Muscle layer of duodenum (tissue), 2 donors: Measurements from ENCODE around the gene SIX1.

Experiments used
- H3K27ac ChIP-seq: one replicate; pipeline ENCODE4 v1.7.0; 2013; ENCODE audit warnings: mild to moderate bottlenecking, low read length
- H3K27me3 ChIP-seq: one replicate; pipeline ENCODE4 v1.7.0; 2013; ENCODE audit warnings: low read depth, mild to moderate bottlenecking, control low read depth, low read length
- H3K36me3 ChIP-seq, 2 donors: one replicate each; pipeline ENCODE4 v1.7.0; 2013; ENCODE audit warnings: low read length in 2 of 2, control low read depth in 1 of 2, mild to moderate bottlenecking in 1 of 2; ENCODE audit not compliant: insufficient read depth in 2 of 2, control insufficient read depth in 1 of 2
- H3K4me1 ChIP-seq, 2 donors: one replicate each; pipeline ENCODE4 v1.7.0; 2013; ENCODE audit warnings: low read length in 2 of 2, mild to moderate bottlenecking in 2 of 2, control low read depth in 1 of 2, moderate library complexity in 1 of 2; ENCODE audit not compliant: insufficient read depth in 2 of 2, control insufficient read depth in 1 of 2
- H3K4me3 ChIP-seq, 2 donors: one replicate each; pipeline ENCODE4 v1.7.0; 2013; ENCODE audit warnings: low read length in 2 of 2, low read depth in 1 of 2, mild to moderate bottlenecking in 1 of 2
- H3K9me3 ChIP-seq, 2 donors: one replicate each; pipeline ENCODE4 v1.7.0; 2013; ENCODE audit warnings: low read length in 2 of 2, control low read depth in 1 of 2, mild to moderate bottlenecking in 1 of 2; ENCODE audit not compliant: control insufficient read depth in 1 of 2
- donor health status: healthy.

Gene SIX1

DNA sequence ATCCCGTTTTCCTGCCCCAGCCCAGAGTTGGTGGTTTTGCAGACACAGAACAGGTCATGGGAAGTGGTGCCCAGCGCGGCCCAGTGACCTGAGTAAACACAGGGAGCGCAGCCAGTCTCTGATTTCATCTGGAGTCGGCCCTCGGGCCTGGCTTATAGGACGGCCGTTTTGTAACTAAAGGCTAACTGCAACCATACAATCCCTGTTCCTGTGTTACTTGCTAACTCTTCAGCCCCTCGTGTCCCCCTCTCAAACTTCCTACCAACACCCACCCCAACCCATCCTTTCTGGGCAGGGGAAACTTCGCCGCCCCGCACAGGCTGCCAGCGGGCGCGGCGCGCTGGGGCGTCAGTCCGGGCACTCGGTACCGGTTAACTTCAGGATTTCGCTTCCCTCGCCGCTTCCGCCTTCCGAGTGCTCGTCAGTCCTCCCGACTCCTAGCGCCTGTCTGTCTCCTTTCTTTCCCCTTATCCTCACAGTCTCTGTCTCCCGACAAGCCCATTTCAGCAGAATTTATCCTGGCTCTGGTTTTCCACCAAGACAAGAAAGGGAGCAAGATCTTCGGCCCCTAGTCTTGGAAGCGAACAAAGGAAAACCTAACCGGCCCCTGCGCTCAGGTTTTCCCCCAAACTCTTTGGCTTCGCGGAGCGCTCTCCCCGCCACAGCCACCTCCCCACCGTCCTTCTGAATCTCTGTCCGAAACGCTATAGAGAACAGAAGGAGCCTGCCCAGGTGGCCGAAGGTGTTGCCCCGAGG, 2.0 kb downstream of the SIX1 start:
- Histone ChIP-seq H3K27ac (no peak overlapping the region), H3K36me3 (no peaks in the 10 kb centered on the region), H3K4me1 (peaks cover 0 to 50% of the 10 kb centered on the region in 2 donors), H3K9me3 (no peaks in the 10 kb centered on the region), H3K4me3 (peak overlapping the region; percentile 30 to 79), H3K27me3 (peaks cover 96% of the 10 kb centered on the region)

DNA sequence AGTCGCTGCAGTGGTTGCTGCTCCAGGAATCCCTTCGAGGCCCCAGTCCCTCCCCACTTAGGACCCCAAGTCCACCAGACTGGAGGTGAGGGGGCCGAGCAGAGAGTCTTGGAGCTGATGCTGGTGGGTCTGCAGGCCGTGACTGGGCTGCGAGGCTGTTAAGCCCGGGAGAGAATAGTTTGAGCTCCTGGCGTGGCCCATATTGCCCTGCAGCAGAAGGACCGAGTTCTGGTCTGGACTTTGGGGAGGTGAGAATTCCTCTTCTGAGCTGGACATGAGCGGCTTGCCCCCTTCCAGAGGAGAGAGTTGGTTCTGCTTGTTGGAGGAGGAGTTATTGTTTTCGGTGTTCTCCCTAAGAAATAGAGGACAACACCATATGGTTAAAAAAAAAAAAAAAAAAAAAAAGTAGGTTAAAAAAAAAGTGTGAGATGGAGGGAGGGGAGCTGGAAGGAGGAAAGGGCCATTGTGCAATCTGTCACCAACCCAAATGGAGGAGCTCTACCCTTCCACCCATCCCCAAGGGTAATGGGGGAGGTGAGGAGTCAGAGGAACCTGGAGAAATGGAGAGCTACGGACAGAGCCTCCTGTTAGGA, 3.0 kb downstream of the SIX1 start:
- no peaks in the 10 kb centered on the region for H3K36me3 ChIP-seq
- H3K4me3 ChIP-seq, result no peak overlapping the region
- H3K27me3 ChIP-seq, result peaks cover 96% of the 10 kb centered on the region
- H3K27ac ChIP-seq, result no peak overlapping the region
- no peaks in the 10 kb centered on the region for H3K9me3 ChIP-seq
- peaks cover 0 to 52% of the 10 kb centered on the region in 2 donors for H3K4me1 ChIP-seq

DNA sequence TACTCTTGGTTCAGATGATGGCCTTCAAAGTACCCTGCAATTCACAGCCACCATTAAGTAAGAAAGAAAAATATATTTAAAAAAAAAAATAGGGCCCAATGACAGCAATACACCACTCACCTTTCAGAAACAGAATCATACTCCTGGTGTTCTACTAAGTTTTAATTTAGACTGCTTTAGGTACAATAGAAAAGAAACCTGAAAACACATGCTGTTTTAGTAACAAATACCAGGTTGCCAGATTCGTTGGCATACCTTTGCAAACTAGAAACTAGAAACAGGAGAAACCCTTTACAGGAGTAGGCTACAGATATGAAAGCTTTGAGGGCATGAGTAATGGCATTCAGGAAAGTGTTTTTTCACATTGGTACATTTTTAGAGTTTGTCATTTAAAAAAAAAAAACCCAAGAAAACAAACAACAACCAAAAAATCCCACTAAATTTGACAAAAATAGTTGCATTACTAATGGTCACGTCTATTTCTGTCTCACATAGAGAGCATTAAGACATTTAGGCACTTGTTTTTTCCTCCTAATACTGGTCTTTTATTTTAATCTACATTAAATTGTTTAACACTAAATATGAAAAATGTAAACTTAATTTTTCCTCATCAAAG, 4.0 kb downstream of the SIX1 start:
- Histone ChIP-seq H3K27ac (no peak overlapping the region), H3K9me3 (no peaks in the 10 kb centered on the region), H3K27me3 (peaks cover 93% of the 10 kb centered on the region), H3K4me3 (no peak overlapping the region), H3K36me3 (no peaks in the 10 kb centered on the region), H3K4me1 (peaks cover 0 to 50% of the 10 kb centered on the region in 2 donors)

DNA sequence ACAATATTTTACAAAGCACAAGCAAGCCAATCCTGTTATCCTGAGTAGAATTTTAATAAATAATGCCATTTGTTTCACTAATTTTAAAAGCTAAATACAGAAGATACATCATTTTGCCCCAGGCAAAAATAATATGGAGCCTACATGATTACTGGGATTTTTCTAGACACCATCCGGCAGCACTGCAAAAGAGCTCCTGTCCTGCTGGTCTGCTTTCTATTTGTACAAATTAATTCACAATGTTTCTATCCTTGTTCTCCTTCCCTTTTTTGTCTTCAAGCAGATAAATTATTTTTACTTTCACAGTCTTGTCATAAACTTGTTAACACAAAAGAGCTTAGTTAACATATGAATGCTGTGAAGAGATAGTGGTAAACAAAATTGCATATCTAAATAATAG, 4.6 kb downstream of the SIX1 start:
- H3K4me1 ChIP-seq, result peaks cover 0 to 45% of the 10 kb centered on the region in 2 donors
- no peaks in the 10 kb centered on the region for H3K36me3 ChIP-seq
- H3K4me3 ChIP-seq, result no peak overlapping the region
- H3K27ac ChIP-seq, result no peak overlapping the region
- H3K9me3 ChIP-seq, result no peaks in the 10 kb centered on the region
- peaks cover 92% of the 10 kb centered on the region for H3K27me3 ChIP-seq

DNA sequence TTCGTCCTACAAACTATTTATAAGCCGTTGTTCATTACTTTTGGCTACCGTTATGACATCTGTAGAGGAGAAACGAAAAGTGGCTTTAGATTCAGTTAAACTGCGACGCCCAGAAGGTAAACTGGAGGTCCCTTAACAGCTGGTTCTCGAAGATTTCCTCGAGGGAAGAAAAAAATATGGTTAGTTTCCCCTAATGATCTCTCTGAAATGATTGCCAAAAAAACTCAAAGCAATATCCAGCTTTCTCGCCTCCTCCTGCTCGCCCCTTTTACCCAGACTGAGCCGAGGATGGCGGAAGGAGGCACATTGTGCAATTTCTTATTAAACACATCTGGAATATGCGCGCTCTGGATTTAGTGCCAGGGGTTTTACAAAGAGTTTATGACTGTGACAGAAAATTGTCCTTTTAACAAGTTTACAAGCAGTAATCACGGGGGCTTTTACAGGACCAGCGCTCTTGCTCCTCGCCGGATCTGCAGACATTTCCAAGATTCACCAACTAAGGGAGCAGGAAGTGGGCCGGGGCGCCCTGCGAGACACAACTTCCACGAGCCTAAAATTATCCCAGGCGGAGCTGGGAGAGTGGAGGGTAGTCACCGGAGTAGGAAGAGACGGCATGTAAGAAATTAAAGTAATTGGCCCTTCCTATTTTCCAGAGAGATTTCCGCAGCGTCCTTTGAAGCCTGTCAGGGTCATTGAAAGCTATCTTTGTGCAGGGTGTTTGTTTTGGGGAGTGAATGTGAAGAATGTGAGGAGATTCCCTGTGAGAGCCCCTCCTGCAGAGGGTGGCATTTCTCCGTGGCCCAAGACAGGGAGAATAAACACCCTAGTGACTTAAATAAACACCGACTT, 5.6 kb downstream of the SIX1 start:
- no peaks in the 10 kb centered on the region for H3K36me3 ChIP-seq
- H3K27ac ChIP-seq, result no peak overlapping the region
- H3K9me3 ChIP-seq, result no peaks in the 10 kb centered on the region
- peaks cover 0 to 35% of the 10 kb centered on the region in 2 donors for H3K4me1 ChIP-seq
- H3K4me3 ChIP-seq, result no peak overlapping the region
- H3K27me3 ChIP-seq, result peaks cover 92% of the 10 kb centered on the region

DNA sequence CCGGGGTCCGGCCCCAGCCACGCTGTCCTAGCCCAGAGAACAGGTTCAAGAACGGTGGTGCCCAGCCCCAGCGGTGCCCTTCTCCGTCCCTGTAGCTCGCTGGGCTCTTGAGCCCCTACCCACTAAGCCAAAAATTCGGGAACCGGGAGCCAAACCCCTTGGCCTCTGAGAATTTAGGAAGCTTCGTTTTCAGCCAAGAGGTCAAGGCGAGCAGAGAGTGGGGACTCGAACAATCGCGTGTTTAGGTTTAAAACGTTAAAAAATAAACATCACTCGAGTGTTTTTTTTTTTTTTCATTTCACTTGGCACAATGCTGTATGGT, 6.2 kb downstream of the SIX1 start:
- Histone ChIP-seq H3K36me3 (no peaks in the 10 kb centered on the region), H3K9me3 (no peaks in the 10 kb centered on the region), H3K27ac (no peak overlapping the region), H3K4me1 (peaks cover 0 to 31% of the 10 kb centered on the region in 2 donors), H3K4me3 (peak overlapping the region in 1 of 2 donors; percentile 20), H3K27me3 (peaks cover 92% of the 10 kb centered on the region)

DNA sequence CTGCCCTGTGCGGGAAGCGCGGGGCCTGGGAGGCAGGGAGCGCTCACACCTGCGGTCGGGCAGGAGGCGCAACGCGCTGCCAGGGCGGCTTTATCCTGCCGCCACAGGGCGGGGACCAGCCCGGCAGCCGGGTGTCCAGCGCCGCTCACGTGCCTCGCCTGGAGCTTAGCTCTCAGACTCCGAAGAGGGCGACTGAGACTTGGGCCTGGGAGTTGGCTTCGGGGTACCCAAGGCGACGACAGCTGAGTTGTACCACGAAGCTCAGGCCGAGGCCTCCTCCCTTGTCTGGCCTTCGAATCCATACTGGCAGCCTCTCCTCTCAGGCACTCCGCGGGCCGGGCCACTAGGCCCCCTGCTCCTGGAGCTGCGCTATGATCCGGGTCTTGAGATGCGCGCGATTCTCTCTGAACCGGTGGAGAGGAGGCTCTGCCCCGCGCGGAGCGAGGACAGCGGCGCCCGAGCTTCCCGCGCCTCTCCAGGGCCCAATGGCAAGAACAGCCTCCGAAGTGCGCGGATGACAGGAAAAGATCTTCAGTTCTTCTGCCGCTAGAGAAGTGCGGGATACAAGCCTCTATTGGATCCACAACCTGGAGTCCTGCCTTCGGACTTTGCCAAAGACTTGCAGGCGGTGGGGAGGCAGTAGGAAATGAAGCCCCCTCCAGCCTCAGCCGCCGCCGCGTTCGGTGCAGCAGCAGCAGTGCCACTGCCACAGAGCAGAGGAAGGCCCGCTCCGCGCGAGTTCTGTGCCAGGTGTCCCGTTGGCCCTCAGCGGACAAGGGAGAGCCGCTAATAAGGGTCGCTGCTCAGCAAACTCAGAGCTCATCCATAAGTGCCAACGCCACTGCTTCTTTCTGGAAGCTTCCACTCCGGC, 6.8 kb downstream of the SIX1 start:
- Histone ChIP-seq H3K27ac (no peak overlapping the region), H3K4me3 (peak overlapping the region in 1 of 2 donors; percentile 20), H3K27me3 (peaks cover 91% of the 10 kb centered on the region), H3K36me3 (no peaks in the 10 kb centered on the region), H3K9me3 (no peaks in the 10 kb centered on the region), H3K4me1 (peaks cover 0 to 31% of the 10 kb centered on the region in 2 donors)

DNA sequence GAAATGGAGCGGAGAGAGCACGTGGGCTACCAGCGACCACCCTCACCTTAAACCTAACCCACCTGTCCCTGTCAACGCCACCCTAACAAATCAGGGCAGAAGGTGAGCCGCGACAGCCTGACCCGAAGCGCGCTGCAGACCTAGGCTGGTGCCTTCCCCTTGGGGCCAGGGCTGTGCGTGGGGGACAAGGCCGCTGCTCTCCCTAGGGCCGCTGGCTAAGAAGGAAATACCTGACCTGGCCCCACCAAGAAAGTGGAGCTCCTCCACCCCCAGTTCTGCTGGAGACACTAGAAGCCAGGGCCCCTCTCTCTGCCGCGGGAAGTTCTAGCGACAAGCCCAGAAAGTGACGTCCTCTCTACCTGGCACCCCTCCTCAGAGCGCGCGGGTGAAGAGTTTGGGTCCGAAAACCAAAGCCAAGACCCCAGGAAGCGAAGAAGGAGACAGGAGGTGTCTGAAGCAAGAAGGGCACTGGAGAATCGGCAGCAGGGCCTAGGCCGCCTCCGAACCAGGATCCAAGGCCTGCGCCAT, 7.5 kb downstream of the SIX1 start:
- Histone ChIP-seq H3K4me3 (peak overlapping the region in 1 of 2 donors; percentile 20), H3K36me3 (no peaks in the 10 kb centered on the region), H3K27me3 (peaks cover 91% of the 10 kb centered on the region), H3K27ac (no peak overlapping the region), H3K9me3 (no peaks in the 10 kb centered on the region), H3K4me1 (peaks cover 0 to 29% of the 10 kb centered on the region in 2 donors)

DNA sequence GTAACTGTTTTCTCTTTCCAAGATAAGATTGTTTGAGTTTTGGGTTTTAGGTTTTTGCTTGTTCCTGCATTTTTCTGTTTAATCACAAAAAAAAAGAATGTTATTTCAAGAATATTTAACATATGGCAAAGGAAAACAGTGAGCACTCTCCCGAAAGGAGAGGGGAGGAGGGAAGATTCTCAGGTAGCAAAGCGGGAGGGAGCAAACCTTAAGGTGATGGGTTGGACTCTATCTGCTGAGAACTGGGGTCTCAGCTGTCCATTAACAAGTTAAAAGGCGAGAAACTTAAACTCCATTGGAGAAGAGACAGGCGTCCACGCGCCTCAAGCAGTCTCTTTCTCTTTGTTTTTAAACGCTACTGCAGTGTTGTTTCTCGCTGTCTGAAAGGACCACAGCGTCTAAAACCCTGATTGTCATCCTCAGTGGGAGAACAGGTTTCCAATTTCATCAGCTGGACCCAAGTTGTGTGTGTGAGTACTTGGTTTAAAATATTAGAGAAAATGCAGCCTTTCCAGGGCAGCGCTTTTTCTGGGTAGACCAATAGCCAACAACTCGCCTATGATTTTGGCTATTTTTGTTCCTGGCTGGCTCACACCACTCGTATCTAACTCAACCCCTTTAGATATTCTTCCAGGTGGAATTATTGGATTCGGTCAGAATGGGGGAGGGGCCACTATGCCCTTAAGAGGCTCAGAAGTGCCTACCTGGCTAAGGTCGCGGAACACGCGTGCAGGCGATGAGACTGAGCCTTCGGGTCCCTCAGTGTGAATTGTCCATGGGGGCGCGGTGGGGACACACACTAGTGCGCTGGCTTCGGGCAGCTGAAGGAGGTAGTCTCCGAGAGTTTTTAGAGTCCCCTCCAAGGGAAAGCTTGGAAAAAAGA, 8.2 kb downstream of the SIX1 start:
- H3K36me3 ChIP-seq, result no peaks in the 10 kb centered on the region
- no peak overlapping the region for H3K4me3 ChIP-seq
- H3K27me3 ChIP-seq, result peaks cover 88% of the 10 kb centered on the region
- H3K27ac ChIP-seq, result no peak overlapping the region
- no peaks in the 10 kb centered on the region for H3K9me3 ChIP-seq
- H3K4me1 ChIP-seq, result peaks cover 0 to 29% of the 10 kb centered on the region in 2 donors

DNA sequence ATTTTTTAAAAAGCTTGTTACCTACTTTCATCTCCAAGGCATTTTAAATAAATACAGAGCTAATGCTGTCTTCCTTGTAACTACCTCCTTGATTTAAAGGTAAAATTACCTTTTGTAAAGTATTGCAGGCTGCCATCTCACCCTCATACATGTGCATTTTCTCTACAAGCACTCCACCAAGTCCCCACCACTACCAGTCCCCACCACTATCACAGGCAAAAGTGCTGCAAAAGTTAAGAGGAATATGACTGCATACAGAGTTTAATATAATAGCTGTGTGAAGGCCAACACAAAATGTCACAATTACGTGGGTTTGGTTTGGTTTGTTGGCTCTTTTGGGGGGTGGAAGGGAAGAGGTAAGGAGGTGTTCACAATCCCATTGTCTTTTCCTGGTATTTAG, 9.6 kb downstream of the SIX1 start:
- no peak overlapping the region for H3K27ac ChIP-seq
- H3K9me3 ChIP-seq, result no peaks in the 10 kb centered on the region
- H3K36me3 ChIP-seq, result no peaks in the 10 kb centered on the region
- peaks cover 0 to 29% of the 10 kb centered on the region in 2 donors for H3K4me1 ChIP-seq
- H3K27me3 ChIP-seq, result peaks cover 77% of the 10 kb centered on the region
- H3K4me3 ChIP-seq, result no peak overlapping the region
